CD4-positive, alpha-beta T cell treated with Interleukin-17A for 1 hour (primary cell): ENCODE data around the gene RGS6.

ENCODE experiments used
- DNase-seq: peaks from one replicate; pipeline ENCODE4 v3.0.0-alpha.2; 2020

Gene RGS6

DNA sequence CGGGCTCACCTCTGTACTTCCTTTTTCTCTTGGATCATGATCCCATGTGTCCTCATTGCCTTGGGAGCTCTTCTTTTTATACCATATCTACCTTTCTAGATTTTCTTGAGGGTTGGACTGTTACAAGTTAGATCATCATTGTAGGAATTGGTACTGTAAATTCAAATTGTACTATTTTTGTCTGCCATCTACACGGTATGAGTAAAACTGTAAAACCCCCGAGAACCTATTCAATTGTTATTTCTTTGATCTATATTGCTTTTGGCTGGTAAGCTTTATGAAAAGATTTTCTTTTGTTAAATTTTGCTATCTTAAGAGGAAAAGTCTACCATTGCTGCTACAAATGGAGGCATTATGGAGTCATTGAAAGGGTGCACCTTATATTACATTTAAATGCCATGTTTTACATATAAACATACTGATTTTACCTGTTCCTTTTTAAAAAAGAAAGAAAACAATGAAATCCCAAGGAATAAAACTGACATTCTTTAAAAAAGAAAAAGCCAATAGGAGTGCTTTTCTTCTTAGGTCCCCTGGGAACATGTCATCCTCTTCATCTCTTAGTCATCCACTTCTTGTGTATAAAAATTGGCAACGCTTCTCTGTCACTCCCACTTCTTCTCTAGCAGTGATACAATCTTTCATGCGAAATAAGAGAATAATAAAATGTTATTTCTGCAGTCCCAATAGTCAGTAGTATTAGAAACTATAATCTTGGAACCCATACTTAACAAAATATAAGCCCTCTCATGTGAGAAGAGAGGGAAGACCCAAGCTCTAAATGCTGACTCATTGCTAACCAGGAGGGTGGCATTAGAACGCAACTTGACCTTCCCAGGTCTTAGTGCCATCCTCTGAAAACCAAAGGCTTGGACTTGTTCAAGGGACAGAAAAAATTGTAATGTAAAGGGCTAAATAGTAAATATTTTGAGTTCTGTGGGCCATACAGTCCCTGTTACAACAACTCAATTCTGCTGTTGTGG, 20.4 kb downstream of the RGS6 start:
- no peak for DNase-seq

DNA sequence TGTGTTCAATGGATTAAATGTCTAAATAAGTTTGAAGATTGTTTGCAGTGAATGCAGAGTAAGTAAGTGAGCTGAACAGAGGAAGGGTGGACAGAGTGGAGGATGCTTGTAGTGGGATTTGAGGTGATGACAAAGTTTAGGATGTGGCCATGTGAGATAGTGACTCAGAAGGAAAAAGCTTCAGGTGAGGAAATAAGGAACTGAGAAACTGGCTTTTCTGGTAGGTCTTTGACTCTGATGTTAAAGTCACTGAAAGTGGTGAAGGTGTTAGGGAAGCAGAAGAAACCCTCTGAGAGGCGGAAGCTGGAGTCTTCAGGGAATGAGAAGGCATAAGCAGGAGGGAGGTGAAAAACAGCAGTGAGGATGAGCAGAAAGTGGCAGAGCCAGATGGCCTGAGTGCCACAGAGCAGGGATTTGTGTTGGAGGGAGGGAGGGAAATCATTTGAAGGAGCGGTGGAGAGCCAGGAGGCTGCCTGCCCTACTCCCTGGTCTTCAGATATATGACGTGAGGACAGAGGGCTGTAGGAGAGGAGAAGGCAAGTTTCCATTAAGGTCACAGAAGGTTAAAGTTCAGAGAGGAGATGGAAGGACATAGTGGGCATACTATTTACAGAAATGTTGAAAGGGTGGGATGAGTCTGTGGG, 24.8 kb downstream of the RGS6 start:
- DNase-seq: no peak

DNA sequence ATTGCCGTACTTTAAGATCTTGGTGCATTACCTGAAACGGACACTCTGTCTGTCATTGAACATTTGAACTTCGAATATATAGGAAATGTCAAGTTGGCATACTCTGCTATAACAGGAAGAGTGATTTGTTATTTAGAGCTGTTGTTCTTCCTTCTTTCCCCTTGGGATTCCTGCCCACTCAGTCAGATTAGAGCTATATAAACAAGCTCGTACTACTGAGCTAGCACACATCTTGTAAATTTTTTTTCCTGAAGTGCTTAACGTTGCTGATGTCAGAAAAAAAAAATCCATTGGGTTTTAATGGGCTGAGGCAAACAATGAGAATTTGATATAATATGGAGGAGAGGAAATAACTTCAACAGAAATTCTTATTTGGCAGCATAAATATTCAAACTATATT, 26.8 kb downstream of the RGS6 start:
- DNase-seq: no peak

DNA sequence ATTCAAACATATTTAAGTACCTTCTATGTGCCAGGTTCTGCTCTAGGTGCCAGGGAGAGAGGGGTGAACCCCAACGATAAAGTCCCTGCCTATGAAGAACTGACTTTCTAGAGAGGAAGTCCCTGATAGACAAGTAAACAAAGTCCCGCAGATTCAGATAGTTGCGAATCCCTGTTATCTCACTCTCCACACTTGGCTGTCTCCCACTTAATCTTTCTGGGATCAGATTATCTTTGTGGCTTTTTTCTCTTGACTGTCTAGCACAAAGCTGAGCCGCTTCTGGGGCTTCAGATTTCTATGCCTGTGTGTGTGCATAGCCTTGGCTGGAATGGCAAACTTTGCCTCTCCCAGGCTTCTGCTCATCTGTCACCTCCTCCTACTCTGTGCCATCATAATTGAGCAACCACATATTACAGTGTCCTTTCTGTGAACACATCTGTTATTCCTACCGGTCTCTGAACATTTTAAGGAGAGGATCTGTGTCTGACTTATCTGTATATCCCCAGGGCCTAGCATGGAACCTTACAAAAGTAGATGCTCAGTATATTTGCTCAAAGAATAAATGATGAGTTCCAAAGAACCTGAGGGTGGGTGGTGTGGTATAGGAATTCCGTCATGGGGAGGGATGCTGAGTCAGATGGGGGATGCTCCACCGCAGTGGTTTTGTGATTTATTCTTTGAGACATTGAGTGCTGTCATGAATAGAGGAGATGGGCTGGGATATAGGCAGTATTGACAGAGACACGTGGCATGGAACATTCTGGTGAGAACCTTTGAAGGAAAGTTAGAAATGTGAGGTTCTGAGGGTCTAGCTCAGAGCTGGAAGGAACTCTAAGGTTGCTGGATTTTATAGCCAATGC, 28.5 kb downstream of the RGS6 start:
- DNase-seq: no peak

DNA sequence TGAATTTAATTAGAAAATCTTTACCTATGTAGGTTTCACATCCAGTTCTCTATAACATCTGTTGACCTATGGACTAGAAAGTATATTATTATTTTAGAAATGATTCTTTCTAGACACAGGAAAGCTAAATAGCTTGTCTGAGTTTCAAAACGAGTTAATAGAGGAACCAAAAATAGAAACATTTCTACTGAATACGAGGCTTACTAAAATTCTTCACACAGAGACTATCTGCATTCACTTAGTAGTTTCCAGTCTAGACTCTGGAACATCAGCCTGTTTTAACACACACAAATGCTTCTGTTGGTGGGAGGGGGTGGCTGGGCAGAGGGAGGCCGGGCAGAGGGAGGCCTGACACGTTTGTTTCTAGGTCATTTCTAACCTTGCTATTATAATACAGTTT, 29.7 kb downstream of the RGS6 start:
- DNase-seq: no peak

DNA sequence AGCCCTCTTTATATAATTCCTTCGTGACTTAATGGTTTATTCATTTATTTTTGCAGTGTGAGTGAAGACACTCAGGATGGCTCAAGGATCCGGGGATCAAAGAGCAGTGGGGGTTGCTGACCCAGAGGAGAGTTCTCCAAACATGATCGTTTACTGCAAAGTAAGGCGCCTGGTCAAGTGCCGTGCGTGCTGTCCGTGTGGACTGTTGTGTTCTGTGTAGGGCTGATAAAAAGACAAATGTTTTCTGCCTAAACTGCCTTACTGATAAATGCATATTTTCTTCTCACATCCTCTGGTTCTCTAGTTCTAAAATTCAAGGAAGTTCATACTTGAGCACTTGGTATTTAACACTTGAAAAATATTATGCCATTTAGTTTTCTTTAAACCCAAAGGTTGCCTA, 32.5 kb downstream of the RGS6 start:
- DNase-seq: no peak

DNA sequence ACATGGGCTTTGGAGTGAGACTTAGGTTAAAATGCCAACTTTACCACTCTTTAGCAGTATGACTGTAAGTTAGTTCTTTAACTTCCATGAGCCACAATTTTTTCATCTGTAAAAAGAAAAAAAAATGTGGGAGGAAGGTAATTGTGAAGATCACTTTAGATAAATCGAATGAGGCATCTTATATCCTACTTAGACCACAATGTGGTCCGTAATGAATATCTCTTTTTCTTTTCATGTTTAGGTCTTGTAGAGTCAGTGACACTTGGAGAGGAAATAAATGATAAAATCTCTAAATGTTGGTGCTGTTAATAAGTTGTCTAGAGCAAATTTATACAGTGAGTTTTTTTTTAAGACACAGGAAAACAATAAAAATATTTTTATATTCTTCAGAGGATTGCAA, 34.3 kb downstream of the RGS6 start:
- DNase-seq: no peak

DNA sequence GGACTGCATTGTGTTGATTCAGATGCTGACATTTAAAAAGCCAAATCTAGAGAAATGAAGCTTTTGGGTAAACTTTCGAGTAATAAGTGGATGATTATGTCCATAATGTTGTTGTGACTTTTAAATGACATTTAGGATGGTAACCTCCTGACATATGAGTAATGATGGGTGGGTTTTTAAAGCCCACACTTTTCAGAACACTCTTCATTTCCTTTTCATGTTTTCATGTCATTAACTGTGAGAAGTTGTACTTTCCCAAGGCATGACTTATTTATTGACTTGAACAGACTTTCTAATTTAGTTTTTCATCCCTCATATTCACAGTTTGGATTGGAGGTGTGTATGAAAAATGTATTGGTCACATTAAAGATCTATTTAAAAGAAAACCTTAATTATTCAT, 35.5 kb downstream of the RGS6 start:
- no peak for DNase-seq

DNA sequence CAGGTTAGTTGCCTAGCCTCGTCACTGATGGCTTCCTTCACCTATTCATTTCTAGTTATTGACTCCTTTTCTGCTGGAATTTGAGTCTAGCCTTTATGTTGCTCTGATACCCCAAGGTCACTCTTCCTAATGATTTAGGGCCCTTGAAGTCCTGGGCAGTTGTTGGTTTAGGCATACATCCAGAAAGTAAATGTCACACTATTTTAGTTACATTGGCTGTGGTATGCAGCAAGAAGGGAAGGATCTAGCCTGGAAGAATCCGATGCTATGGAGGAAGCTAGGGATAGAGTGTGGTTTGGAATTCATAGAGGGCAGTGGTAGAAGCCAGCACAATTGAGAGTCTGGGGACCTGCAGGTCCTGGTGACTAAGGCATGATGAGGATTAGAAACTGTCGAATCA, 38.0 kb downstream of the RGS6 start:
- no peak for DNase-seq

DNA sequence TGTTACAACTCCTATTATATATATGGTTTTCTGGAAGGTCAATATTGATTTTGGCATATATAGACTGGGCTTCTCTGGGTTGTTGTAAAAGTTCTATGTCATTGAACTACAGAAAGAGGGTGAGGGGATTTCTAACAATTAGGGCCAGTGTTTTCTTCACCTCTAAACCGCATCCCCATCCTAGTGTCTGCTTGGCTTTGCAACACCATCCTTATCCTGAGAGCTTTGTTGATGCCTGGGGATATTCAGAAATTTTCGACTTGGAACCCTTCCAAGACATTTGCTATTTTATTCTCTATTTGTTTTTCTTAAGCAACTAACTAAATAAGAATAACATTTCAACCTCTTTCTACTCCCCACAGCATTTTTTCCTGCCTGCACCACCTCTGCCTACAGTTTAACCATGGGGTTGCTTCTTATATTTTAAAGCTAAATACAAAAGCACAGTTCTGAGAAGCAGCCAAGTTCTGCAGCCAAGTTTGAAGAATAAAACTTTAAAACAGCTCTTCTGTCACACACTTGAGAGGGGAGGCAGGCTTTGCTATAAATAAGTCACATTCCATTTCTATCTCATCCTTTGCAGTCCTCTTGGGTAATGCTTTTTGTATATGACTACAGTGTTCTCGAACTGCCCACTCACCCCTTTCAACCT, 53.4 kb downstream of the RGS6 start:
- DNase-seq: no peak

DNA sequence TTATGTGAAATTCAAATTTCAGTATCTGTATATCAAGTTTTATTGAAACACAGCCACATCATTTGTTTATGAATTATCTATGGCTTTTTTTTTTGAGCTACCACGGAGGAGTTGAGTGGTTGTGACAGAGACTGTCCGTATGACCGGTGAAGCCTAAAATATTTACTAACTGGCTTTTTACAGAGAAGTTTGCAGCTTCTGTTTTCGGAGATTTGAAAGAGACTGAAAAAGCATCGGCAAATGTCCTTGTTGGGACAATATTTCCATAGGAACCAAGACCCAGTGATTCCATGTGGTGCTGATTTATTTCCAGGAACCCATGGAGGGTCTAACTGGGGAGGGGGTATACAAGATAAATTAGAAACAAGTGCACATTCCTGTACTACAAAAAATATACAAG, 56.2 kb downstream of the RGS6 start:
- no peak for DNase-seq

DNA sequence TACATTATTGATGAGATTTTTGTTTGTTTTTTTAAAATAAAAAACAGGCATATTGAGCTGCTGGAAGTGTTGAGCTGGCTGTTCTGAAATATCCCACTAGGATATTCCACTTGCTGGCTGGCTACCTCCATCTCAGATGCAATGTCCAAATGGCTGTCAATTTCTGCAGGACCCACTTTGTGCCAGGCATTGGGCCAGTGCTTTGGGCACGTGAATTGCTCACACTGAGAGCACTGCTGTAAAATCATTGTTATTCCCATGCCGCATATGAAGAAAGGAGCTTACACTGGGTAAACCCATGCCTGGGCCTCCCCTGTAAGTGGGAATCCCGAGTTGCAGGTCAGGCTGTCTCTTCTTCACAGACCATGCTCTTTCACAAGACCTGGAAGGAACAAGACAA, 56.7 kb downstream of the RGS6 start:
- DNase-seq: no peak

DNA sequence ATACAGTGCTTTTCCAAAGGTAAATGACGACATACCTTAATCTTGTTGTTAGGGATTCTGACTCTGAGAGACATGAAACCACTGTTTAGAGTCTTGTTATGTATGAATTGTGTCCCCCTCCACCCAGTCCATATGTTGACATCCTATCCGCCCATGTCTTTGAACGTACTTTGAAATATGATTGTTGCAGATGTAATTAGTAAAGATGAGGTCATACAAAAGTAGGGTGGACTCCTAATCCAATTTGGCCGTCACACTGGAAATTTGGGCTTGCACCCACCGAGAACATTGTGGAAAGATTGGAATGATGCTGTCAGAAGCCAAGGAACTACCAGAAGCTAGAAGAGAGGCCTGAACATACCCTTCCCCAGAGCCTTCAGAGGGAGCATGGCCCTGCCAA, 62.2 kb downstream of the RGS6 start:
- DNase-seq: no peak

DNA sequence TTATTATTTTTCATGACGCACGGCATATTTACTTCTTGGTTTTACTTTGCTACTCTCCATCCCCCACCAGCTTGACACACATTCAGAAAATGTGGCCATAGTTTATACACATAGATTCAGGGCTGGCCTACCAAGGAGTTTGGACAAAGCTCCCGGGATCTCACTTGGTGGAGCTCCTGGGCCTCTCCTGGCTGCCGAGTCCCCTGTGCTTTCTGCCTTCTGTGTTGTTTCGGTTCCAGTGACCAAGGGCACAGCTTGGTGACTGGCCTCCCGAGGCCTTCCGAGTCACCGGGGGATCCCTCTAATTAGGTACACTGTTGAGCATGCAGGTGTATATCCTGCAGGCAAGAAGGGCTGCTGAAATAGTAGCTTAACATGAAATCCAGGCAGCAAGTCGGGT, 63.5 kb downstream of the RGS6 start:
- DNase-seq: no peak

DNA sequence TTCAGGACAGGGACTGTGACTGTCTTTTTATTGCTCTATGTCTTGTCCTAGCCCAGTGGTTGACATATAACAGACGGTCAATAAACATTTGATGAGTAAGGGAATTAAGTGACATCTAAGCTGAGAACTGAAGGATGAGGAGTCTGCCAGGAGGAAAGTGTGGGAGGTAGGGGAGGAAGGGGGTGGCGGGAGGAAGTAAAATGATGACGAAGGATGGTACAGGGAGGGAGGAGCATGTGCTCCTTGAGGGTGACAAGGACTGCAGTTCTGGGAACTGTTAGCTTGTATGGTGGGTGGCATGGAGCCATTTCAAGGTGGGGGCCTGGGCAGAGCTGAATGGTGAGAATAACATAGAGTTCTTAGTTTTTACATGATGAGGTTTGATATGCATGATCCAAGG, 64.4 kb downstream of the RGS6 start:
- no peak for DNase-seq

DNA sequence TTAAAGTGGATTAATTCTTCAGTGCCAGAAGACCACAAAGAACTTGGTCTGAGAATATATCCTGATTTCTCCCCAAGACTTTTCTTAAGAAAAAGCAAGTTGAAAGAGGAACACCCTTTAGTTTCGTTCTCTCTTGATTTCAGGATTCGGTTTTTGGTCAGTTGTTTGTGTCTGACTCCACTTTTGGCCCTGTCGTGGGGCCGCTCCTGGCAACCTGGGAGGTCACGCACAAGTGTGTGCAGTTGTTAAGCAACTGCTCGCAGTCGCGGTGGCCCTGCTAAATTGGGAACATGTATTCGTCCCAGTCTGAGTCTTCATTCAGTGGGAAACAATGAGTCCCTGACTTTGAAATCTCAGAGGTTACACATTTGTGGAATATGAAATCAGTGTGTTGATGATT, 68.7 kb downstream of the RGS6 start:
- no peak for DNase-seq

DNA sequence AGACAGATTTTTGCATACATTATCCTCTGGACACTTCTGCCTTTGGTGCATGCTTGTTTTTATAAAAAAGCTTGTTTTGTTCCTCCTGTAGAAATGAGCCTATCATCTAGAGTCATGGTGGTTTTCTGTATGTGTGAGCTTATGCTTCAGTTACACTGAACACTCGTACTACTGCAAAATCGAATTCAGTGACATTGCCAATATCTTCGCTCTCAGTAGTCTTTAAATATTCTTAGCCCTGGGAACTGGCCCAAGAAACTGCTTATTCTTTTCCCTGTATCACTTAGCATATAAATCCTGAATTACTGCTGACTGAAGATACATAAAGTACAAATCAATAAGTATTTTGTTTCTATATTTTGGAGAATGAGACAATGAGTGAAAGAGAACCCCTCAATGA, 70.5 kb downstream of the RGS6 start:
- no peak for DNase-seq

DNA sequence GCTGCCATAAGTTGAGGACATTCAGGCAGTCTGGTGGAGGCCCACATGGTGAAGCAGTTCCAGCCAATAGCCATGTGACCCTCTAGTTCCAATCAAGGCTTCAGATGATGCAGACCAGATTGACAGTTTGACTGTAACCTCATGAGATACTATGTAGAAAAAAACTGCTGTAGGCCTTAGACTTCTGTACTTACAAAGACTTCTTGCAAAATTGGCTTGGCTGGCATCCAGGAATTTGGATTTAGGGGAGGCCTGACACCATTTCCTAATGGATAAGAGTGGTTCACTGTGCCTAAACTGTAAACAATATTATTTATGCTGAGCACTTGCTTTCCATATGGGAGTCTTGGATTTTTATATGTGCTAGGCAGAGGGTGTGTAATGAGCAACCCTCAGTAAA, 76.4 kb downstream of the RGS6 start:
- DNase-seq: no peak

DNA sequence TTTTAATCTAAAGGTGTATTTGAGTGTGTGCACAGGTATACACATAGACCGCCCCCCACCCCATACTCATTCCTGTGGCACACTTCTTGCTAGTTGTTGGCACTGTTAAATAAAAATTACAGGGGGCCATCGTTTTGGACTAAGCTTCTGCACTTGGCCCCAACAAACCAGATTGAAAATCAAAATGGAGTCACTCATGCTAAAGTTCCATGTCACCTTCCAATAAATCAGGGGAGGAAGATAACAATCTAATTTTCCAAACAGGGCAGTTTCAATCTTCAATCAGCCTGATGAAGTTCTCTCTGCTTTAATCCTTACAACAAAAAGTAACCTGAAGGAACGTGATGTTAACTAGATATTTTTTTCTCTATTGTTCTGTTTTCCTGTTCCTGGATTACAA, 78.2 kb downstream of the RGS6 start:
- DNase-seq: no peak

DNA sequence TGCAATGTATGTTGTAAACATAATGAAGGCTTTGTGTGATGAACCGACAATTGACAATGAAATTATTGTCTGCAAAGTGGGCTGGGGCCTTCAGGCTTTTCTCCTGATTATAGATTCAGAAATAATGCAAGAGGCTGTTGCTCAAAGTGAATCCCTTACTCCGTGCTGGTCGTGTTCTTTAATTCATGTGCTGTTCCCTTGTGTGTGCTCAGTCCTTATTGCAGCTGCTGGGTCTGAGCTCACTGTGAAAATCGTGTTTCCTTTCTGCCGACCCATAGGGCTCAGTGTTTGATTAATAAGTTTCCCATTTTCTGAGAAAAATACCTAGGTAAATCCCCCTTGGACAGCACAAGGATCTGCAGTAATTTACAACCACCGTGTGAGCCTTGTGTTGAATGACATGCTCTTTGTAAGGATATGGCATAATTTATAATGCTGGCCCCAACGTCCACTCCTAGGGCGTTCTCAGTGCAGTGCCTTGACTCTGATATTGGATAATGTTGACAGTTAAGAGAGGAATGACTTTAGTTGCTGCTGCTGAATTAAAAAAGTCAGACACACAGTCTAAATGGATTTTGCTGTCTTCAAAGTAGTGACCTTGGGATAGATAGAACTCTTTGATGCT, 81.6 kb downstream of the RGS6 start:
- DNase-seq: no peak

DNA sequence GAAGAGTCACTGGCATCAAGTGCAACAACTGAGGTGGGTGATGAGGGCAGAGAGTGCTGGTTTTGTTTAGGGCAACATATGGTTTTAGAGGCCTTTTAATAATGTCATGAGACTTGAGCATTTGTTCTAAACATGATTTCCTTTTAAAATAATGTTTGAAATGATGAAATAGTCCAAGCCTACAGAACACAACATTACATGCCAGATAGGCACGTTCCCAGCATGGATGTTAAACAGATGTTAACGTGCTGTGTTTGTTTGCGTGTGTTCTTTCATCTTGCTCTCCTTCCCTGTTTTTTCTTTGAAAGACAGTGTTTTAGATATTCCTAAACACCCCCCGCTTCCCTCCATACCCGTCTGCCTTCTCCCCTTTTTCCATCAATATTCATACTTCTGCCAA, 82.3 kb downstream of the RGS6 start:
- DNase-seq: no peak

DNA sequence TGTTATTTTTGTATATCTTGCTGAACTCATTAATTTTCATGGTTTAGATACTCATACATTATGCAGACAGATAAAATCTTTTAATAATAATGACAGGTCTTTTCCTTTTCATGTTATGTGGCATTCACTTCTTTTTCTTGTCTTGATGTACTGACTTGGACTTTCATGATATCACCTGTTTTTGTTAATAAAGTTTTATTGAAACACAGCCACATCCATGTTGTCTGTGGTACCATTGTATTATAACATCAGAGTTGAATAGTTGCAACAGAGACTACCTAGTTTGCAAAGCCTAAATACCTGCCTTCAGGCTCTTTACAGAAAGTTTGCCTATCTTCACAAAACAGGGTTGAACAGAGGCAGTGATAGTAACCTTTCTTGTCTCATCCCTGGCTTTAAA, 85.1 kb downstream of the RGS6 start:
- DNase-seq: no peak
